ENCODE measurements around the gene MMP26.

The MMP26 gene
- 0 reads per million in 2 experiments for total RNA-seq

DNA sequence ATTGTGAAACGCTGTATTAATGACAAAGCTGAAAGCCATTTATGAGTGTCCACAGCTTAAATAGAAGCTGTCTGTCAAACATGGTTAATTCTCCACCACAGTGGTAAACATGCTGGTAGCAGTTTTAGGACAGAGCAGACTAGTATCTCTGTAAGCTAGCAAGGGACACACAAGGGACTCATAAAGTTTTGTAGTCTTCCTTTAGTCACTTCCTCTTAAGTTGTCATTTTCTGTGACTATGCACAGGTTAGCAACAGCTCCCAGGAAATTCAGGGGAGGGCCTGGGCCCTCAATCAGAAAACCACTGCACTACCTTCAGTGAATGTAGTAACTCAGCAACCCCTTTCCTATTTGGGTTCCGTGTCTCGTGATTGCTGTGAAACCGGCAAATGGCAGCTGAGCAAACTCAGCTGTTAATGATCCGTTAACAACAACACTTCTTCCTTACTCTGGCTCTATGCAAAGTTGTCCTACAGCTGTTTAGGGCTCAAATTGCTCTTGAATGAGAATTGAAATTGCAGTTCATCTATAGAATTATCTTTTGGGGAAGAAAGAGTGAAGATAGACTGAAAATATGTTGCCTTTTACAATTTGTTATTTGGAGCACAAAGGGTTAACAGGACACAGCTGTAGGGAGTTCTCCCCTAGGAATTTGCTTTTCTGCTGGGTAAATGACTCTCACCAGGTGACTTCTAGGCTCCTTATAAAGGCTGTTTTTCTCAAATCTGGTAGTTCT, at the start of gene MMP26:
Gene MMP26 (plus strand): TSS at position 731 of the 736 bp plus-strand sequence.
- DNase-seq (ENCODE audit: low read depth): no peak

DNA sequence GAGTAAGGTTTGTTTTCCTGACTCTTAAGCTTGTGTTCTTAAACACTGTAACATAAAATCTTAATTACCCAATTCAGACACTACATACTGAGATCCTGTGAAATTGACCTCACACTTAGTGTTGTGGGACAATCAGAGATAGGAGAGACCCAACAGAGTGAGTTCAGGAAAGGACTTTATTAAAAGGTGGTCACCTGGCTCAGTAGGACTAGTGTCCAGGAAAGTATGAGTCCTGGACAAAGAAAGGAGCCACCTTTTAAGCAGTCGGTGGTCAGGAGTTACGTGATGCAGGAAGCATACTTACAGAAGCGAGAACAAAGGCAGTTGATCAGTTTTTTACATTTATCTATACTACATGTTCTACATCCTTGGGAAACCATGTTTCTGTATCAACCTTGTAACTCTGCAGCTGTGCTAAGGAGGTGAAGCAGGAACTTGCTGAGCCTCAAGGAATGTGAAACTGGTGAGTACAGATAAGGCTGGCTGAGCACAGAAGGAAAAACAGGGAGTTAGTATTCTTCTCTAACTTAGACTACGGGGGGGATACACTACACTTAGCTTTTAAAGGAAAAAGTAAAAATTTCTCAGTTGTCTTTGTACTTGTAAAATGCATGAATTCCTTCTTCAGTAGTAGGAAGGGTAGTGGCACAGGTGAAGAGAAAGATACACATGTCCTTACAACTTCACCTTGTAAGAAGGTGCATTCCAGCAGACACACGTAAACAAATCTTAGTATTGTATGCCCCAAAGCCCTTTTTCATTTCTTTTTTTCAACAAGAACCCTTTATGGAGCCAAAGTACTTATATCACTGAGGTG, 45.7 kb upstream of the MMP26 start:
- no peak for DNase-seq (ENCODE audit: low read depth)

DNA sequence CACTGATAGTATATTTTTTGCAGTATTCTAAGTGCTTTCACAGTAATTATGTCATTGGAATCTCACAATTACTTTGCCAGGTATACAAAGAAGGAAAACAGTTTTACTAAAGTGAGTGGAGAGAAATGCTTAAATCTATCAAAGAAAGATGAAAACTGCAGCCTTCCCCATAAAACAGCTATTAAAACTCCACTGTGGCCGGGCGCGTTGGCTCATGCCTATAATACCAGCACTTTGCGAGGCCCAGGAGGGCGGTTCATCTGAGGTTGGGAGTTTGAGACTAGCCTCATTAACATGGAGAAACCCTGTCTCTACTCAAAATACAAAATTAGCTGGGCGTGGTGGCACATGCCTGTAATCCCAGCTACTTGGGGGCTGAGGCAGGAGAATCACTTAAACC, 41.7 kb upstream of the MMP26 start:
- DNase-seq (ENCODE audit: low read depth): no peak

DNA sequence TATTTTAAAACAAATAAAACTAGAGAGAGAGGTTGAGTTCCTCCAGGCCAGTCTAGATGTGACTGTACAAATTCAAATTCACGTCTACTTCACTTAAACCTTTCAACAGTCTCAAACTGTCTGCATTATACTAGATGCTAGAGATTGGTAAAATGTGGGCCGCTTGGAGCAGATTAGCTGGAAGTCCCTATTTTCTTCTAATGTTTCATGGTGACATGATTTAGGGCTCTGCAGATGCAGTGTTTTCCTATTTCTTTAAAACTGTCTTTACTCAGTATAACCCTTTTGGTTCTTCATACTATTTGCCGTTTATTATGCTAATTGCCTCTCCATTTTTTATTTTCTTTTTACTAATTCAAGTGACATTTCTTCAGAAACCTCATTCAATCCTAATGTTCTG, 40.4 kb upstream of the MMP26 start:
- DNase-seq (ENCODE audit: low read depth): no peak

DNA sequence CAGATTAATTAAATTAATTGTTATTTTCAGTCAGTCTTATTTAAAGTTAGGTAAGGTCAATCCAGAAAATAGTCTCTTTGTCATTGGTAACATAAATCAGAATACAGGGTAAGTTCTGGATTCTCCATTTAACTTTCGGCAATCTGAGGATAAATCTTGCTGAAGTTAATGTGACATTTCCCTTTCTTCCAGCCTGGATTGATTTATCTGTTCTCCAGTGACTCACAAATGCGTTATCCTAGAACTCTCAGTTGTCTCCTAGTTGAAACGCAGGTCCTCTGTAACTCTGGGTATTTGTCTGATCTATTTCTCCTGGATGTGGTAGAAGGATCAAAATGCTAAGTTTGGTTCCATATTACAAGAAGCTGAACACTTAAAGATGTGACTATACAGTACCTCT, 39.8 kb upstream of the MMP26 start:
- DNase-seq (ENCODE audit: low read depth): no peak

DNA sequence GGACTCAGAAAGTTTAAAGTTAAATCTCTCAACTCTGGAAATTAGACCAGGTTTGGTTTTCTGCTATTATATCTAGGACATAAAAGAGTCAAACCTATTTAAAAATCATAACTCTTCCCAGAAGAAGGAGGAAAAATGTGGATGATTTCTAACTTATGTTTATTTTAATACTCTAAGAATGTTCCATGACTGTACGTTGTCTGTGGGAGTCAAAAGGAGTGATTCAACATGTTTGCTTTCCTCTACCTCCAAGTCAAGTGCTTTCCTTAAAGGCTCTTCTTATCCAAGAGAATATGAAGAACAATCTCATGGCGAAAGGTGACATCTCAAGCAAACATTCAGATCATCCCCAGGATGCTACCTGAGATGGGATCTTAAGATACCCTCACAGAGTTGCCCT, 39.2 kb upstream of the MMP26 start:
- DNase-seq (ENCODE audit: low read depth): no peak

DNA sequence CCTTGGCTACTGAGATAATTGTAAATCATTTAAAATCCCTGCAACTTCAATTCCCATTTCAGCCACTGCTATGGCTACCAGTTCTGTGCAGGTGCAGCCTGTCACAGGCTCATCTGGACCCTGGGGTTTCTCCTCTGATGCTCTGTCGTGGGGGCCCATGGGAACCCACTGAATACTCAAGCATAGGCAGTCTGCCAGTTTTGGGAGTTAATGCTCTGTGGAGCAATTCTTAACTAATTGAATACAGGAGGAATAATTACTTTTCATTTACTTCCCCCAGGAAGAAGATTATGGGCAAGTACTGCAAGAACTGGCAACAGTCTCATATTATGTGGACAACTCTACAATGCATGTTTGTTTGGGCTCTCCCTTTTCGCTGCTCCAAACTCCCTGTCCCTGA, 32.8 kb upstream of the MMP26 start:
- DNase-seq (ENCODE audit: low read depth): no peak

DNA sequence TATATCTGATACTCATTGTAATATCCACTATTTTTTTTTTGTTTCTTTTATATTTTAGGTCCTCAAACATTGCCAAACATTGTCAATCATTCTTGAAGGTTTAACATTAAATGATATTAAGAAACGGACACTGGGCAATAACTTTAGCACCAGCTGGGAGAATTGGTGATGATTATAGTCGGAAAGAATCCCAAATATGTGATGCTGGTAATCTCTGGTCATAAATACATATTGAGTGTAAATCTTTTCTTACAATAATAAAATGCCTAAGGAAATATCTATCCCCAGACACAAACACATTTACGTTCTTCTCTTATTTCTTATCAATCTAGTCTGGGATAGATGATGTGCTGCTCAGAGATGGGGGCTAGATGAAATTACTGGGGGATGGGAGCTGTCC, 32.1 kb upstream of the MMP26 start:
- no peak for DNase-seq (ENCODE audit: low read depth)

DNA sequence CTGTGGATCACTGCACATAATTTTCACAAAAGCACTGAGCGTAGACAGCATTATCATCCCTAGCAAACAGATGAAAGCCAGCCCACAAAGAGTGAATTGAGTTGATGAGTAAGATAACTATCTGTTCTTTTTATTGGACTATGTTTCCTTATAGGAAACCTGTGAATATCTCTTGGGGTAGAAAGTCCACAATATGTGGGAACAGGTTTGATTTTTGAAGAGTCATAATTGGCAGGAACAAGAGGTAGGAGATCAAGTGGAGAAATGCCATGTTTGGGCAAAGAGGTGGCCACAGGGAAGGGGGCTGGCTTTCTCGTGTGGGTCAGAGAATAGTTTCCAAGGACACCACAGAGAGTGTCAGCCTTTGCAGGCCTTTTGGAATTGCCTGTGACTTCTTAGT, 30.8 kb upstream of the MMP26 start:
- DNase-seq (ENCODE audit: low read depth): no peak

DNA sequence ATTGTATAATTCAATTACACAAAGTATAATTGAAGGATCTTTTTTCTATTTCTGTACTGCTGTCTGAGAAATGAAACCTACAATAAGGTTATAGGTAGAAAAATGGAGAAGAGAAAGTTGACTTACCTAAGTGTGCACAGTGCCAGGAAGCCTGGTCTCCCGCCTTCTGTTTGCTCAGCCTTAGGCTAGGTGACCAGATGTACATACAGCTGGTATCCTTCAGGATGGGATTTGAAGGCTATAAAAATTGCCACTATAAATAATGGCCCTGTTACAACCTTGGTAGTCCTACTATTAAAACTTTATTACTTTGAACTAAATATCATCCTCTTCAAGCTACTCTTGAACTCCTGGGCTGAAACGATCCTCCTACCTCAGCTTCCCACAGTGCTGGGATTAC, 26.6 kb upstream of the MMP26 start:
- no peak for DNase-seq (ENCODE audit: low read depth)

DNA sequence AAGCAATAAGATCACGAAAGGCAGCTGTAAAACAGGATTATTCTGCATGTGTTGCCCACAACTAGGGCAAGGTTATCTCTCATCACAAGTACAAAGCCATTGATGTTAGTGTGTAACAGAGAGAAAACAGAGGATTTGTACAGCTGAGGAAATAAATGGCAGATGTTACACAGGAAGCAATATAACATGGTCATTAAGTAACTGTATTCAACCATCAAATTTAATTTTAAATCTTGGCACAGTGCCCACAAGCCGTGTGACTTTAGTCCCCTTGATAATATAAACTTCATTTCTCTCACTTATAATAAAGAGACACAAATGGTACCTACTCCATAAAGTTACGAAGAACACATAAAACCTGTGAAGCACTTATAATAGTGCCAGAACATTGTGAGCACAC, 24.2 kb upstream of the MMP26 start:
- DNase-seq (ENCODE audit: low read depth): no peak

DNA sequence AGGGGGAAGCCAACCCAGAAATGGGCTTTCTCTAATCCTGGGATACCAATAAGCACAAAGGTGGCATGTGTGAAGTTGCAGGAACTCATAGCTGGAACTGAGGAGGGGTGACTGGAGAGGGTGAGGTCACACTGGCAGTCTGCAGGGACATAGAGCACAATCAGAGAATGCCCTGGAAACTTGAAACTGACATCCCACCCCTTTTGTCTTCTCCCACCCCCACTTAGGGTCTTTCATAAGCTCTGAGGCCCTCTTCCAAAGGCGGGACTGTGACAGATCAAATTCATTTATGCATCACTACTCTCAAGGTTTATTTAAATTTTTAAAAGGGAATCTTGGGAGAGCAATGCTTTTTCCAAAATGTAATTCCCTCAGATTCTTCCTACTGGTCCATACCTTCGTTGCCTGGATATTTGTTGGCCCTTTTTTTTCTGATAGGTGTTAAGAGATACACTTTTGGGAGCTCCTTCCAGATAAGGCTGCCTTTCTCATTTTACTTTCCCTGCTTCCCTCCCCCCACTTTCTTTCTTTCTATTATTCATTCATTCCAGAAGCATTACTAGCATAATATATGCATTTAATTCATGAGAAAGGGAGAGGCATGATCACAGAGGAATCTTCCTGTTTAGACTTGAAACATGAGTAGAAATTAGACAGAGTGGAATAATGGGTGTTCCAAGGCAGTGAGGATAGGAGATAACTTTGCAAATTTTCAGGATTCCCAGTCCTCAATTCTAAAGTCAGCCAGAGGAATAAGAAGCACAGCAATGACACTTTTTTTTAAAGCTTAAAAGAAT, 21.8 kb upstream of the MMP26 start:
- DNase-seq (ENCODE audit: low read depth): no peak

DNA sequence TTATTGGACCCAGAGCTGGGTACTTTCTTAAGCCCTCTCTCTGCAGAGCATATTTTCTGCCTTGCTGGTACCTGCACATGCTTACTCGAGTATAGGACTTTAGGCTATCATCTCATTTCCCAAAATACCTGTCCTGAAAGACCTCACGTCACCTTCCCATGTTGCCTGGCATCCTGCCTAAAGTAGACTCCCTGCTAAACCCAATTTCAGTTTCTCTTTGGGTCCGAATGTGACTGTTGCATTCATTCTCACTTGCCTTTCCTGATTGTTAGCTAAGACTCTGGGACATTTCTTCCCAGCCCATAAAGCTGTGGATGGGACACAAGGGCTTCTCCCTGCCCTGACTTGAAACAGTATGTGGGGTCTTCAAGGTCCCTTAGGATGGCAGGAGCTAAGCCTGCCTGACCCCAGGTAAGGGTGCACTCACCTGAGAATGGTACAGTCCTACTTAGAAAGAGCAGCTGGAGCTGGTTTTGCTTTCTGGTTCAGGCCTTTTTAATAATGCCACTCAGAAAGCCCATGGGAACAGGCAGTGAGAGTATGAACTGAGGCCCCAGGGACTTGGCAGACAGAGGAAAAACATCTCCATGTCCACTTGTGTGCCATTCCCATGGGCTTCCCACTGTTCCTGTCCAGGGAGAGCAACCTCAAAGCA, 19.8 kb upstream of the MMP26 start:
- no peak for DNase-seq (ENCODE audit: low read depth)

DNA sequence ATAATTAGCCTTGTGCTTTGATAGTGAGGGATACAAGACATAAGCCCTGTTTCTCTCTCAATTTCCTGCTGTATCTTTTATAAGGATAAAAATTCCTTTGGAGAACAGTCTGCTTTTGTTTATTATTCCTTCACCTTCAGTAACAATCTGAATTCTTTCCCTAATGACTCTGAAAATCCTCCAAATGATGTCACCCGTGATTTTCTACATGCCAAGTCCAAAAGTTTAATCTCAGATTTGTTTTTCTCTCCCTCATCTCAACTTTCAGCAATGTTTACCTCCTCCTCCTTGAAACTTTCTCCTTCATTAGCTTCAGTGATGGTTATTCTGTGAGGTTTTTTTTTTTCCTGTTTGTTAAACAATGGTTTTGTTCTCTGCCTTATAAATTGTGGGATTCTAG, 9.1 kb upstream of the MMP26 start:
- no peak for DNase-seq (ENCODE audit: low read depth)

DNA sequence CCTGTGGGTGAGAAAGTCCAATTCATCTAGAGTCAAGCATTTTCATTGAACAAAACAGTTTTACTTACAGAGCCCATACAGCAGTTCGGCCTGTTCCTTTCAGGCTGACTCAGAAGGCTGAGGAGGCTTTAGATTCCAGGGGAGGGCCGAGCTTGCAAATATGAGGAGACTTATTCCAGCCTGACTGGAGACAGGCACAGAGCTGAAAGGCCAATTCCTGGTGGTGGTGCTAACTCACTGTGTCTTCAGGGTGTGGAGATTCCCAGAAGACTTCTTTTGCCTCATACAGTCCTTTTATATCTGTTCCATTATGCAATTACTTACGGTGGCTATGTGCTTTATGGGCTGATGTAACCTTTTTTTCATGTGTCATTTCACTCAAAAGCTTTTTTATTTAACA, 7.0 kb upstream of the MMP26 start, which contains the start of gene OR51E2:
Gene OR51E2 (minus strand): TSS at position 269 of the 400 bp plus-strand sequence. CDS start 15,142 bp downstream, outside the sequence.
- DNase-seq (ENCODE audit: low read depth): no peak

DNA sequence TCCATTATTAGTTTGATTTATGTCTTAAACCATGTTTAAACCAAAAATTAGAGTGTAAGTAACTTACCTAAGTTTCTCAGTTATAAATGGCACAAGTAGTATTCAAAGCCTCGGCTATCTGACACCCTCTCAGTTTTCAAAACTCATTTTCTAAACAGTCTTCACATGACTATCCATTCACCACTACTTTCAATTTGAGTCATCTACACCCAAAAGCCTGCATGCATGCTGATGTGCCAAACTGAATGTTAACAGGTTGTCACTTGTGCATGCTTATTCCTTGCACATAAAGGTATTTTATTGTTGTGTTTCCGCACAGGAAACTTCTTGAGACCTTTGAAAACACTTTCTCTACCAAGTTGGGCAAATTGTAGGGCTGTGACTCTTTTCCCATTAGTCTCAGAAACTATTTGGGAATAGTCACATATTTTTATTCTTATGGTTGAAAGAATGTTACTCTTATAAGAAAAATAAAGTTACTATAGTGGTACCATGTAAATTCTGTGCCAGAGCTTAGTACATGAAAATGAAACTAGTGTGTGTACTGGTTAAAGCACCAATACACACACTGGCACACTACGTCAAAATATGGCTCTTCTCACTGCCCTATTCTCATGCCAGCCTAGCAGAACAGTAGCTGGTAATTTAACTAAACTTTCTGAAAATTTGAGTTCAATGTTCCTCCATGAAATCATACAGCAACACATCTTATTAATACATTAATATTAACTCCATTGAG, 4.7 kb upstream of the MMP26 start:
- DNase-seq (ENCODE audit: low read depth): no peak

DNA sequence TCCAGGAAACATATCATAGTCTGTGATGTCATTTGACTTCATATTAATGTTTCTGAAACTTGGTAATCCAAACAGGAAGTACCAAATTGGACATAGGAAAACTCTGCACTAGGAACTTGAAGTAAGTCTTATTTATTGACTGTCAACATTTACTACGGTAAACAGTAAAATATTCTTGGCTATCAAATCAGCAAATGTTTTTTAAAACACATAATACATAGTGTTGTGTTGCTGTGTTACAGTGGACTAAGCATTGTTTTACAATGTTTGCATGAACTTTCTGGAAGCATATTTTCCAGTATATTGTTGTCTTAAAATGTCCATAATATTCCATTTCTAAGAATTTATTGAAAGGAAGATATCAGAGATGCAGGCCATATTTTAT, 4.2 kb upstream of the MMP26 start:
- DNase-seq (ENCODE audit: low read depth): no peak

DNA sequence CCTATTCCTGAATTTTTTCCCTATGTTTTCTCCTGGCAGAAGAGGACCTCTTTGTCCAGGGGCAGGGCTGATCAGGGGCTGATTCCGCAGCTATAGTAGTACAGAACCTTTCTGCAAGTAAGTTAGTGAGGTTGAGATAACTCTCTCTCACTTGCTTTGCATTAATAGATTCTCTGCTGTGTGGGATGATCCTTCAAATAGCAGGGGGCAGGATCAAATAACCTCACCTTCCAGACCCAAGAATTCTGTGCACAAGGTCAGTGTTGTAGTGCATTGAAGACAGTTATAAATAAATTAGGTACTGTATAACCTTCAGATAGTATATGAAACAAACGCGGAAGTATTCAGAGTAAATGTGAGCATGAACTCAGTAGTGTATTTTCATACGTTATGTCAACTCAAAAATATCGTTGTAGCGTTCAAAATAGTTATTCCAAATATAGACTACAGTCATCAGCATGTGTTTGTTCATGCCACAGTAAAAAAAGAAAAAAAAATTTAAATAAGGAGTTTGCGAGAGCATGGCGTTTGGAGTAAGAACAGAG, 278 bp downstream of the MMP26 start:
- DNase-seq (ENCODE audit: low read depth): no peak

DNA sequence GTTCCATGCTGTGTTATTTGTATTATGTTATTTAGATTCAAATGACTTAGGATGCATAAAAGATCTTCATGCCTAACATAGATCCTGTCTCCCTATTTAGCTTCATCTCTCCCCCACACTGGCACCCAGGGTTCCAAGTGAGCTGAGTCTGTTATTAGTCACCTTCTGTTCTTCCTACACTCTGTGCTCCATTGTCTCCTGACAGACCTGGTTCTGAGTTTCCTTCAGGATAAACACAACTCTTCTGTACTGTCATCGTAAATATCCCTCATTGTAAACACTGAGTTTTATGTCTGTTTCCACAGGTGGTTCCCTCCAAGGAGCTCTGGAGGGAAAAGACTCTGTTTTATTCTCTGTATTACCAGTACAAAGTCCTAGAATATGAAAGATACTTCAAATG, 8.7 kb downstream of the MMP26 start:
- no peak for DNase-seq (ENCODE audit: low read depth)

DNA sequence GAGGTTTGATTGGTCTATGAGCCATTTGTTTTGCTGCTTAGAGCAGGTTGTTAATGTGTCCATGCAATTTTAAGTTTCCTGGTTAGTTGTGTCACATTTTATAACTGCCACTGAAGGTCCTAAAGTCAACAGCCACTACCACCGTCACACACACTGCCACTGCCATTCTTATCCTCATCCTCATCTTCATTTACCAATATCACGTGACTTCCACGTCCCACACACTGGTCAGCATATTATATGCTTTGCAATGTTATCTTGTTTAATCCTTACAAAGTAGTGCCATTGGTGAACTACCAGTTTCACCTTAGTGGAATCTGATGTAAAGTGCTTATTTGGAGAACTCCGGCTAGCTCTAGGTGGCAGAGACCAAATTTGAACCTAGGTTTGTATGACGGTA, 9.7 kb downstream of the MMP26 start:
- DNase-seq (ENCODE audit: low read depth): no peak
